Body of pancreas (tissue), 4 donors: Measurements from ENCODE around the gene UBA3.

ENCODE experiments used
- CTCF ChIP-seq, 7 experiments: fragments of 450-650 bp in 4 of 7; fragments of 200-600 bp in 3 of 7; sonication (generic) in 3 of 7; IDR thresholded peaks; one replicate each; pipeline ENCODE4 v1.5.1; 2016 to 2019; ENCODE audit warnings: antibody characterized with exemption in 7 of 7
- POLR2A ChIP-seq, 3 donors: fragments of 450-650 bp; IDR thresholded peaks; one replicate each; pipeline ENCODE4 v1.6.1; 2016; ENCODE audit warnings: antibody characterized with exemption in 3 of 3, mild to moderate bottlenecking in 2 of 3

- TF ChIP-seq CTCF (IDR thresholded peaks at IDR 0.05) = no peak
- no peak for TF ChIP-seq POLR2A (IDR thresholded peaks at IDR 0.05)
Measured at GRCh38 chr3:69116162-69116561, 36.0 kb upstream of the UBA3 start.
